ENCODE measurements around the gene ACOX1.
A peak's percentile ranks its signal among the peaks of the same experiment; 100 is the strongest.

The ACOX1 gene

GRCh38 chr17:76008630-76009425 lies 29.9 kb upstream of the ACOX1 start:
- no peak for DNase-seq (ENCODE audit: low spot score)

- DNase-seq (ENCODE audit: low spot score) = no peak
Observed at GRCh38 chr17:76008208-76008607, 29.2 kb upstream of the ACOX1 start.

- no peak for DNase-seq (ENCODE audit: low spot score)
Observed at GRCh38 chr17:76007850-76008165, 28.8 kb upstream of the ACOX1 start.

- no peak for DNase-seq (ENCODE audit: low spot score)
Observed at GRCh38 chr17:76007131-76007849, 28.3 kb upstream of the ACOX1 start.

- peak; percentile 85 for DNase-seq (ENCODE audit: low spot score)
Observed at GRCh38 chr17:76005263-76006149, 26.5 kb upstream of the ACOX1 start.

- DNase-seq (ENCODE audit: low spot score) = no peak
Observed at GRCh38 chr17:76004750-76005262, 25.8 kb upstream of the ACOX1 start.

- no peak for DNase-seq (ENCODE audit: low spot score)
Observed at GRCh38 chr17:76003915-76004314, 24.9 kb upstream of the ACOX1 start.

- DNase-seq (ENCODE audit: low spot score) = no peak
Observed at GRCh38 chr17:76002100-76002499, 23.1 kb upstream of the ACOX1 start.

GRCh38 chr17:76000755-76001521 lies 22.0 kb upstream of the ACOX1 start, which contains the start of gene CDK3:
CDK3 (plus strand) TSS chr17:76000855; CDS start chr17:76001426, 571 bp downstream.
- no peak for DNase-seq (ENCODE audit: low spot score)

GRCh38 chr17:76000016-76000754 lies 21.2 kb upstream of the ACOX1 start:
- peak; percentile 89 for DNase-seq (ENCODE audit: low spot score)

- no peak for DNase-seq (ENCODE audit: low spot score)
Observed at GRCh38 chr17:75998327-75998795, 19.4 kb upstream of the ACOX1 start.

- DNase-seq (ENCODE audit: low spot score) = peak; percentile 46
Observed at GRCh38 chr17:75996665-75997590, 18.0 kb upstream of the ACOX1 start.

- no peak for DNase-seq (ENCODE audit: low spot score)
Observed at GRCh38 chr17:75995385-75995925, 16.5 kb upstream of the ACOX1 start.

GRCh38 chr17:75994802-75995370 lies 15.9 kb upstream of the ACOX1 start:
- DNase-seq (ENCODE audit: low spot score) = no peak

- DNase-seq (ENCODE audit: low spot score) = no peak
Observed at GRCh38 chr17:75991396-75991795, 12.4 kb upstream of the ACOX1 start.

GRCh38 chr17:75987041-75987440 lies 8.1 kb upstream of the ACOX1 start:
- DNase-seq (ENCODE audit: low spot score) = no peak

GRCh38 chr17:75985986-75986385 lies 7.0 kb upstream of the ACOX1 start:
- no peak for DNase-seq (ENCODE audit: low spot score)

- no peak for DNase-seq (ENCODE audit: low spot score)
Observed at GRCh38 chr17:75983501-75984181, 4.7 kb upstream of the ACOX1 start.

Data from AG08396 (cell line).